HFFc6 (cell line): ENCODE results near the gene CSTF2T. TPM values are rescaled to one million over a fixed set of nuclear protein-coding genes. Genes with fewer than 3 reads are reported as not detected.

ENCODE experiments used
- DNase-seq: peaks from one replicate; pipeline ENCODE4 v3.0.0-alpha.2; 2018
- H3K27ac Mint-ChIP-seq: 2 replicates; pipeline ENCODE4 v1.8.0; 2020; ENCODE audit warnings: mild to moderate bottlenecking, mixed read lengths
- H3K27me3 Mint-ChIP-seq: 2 replicates; pipeline ENCODE4 v1.8.0; 2021; ENCODE audit warnings: mild to moderate bottlenecking, moderate library complexity, mixed read lengths; ENCODE audit not compliant: insufficient read depth
- H3K36me3 Mint-ChIP-seq: 2 replicates; pipeline ENCODE4 v1.8.0; 2021; ENCODE audit warnings: low read depth, mixed read lengths
- H3K4me1 Mint-ChIP-seq: 2 replicates; pipeline ENCODE4 v1.8.0; 2020; ENCODE audit warnings: low read depth, mixed read lengths
- H3K4me3 Mint-ChIP-seq: 2 replicates; pipeline ENCODE4 v1.8.0; 2020; ENCODE audit warnings: mild to moderate bottlenecking, moderate library complexity, mixed read lengths
- H3K9me3 Mint-ChIP-seq: 2 replicates; pipeline ENCODE4 v1.8.0; 2020; ENCODE audit warnings: mild to moderate bottlenecking, mixed read lengths
- total RNA-seq, 6 experiments: library from RNA; stranded (reverse); fragmentation: NEBNext Ultra II Directional; extraction: Animal tissue kit (Norgen Biotek cat#: 25700); gene quantifications; 2 replicates in 1 of 6; 3 replicates in 5 of 6; pipeline ENCODE4 v1.2.3, GENCODE V29; 2021
- TF ChIP-seq, protein P1 (sequence below): fragments of 200-600 bp; sonication (generic); IDR thresholded peaks from 2 replicates; pipeline ENCODE4 v1.5.0; 2021; ENCODE audit warnings: antibody characterized with exemption, mild to moderate bottlenecking

Gene CSTF2T
- total RNA-seq, 6 experiments from 2014 or later: 12.4 to 15.8 (median 15.6) TPM

DNA sequence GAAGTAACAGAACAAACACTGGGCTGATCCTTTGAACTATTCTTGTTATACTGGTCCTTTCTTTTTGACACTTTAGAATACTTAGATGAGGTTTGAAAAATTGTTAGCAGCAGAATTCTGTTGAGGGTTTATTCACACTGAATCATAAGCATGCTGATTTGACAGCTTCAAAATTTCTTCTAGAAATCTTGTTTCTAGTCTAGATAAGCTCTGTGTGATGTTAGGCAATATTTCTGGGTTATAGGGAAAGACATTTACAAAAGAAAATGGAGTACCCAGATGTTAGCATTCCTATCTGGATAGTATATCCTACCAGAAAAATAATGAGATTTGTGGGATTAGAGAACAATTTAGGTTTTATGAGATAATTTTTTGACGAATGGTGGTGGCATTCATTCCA, 12.1 kb downstream of the CSTF2T start:
- peaks cover 20% of the 10 kb centered on the region for H3K4me1 Mint-ChIP-seq
- H3K27me3 Mint-ChIP-seq: peaks cover 1% of the 10 kb centered on the region
- TF ChIP-seq, protein P1, sequence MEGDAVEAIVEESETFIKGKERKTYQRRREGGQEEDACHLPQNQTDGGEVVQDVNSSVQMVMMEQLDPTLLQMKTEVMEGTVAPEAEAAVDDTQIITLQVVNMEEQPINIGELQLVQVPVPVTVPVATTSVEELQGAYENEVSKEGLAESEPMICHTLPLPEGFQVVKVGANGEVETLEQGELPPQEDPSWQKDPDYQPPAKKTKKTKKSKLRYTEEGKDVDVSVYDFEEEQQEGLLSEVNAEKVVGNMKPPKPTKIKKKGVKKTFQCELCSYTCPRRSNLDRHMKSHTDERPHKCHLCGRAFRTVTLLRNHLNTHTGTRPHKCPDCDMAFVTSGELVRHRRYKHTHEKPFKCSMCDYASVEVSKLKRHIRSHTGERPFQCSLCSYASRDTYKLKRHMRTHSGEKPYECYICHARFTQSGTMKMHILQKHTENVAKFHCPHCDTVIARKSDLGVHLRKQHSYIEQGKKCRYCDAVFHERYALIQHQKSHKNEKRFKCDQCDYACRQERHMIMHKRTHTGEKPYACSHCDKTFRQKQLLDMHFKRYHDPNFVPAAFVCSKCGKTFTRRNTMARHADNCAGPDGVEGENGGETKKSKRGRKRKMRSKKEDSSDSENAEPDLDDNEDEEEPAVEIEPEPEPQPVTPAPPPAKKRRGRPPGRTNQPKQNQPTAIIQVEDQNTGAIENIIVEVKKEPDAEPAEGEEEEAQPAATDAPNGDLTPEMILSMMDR: no peak
- H3K9me3 Mint-ChIP-seq: no peaks in the 10 kb centered on the region
- no peak for DNase-seq
- H3K4me3 Mint-ChIP-seq: no peak overlapping the region
- H3K36me3 Mint-ChIP-seq: no peaks in the 10 kb centered on the region
- H3K27ac Mint-ChIP-seq: no peak overlapping the region

DNA sequence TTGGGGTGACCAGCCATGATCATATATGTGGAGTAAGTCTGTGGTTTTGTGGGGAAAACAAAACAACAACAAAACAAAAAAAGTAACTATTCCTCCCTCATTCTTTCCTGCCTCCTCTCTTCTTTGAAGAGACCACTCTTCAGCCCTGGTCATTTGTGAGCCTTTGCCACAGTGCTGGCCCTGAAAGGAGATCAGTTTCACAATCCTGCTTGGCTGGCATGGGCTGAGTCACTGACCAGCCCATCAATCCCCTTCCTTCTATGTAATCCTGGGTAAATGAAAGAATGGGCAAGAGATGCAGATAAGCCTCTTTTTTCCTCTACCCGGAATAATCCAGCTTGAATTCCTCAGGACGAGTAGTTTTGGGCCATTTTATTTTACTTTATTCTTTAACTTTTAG, 13.6 kb downstream of the CSTF2T start:
- no peak for DNase-seq
- Mint-ChIP-seq H3K27me3 (peaks cover 1% of the 10 kb centered on the region; the same call in 1 of the 2 replicates), H3K4me3 (no peak overlapping the region), H3K4me1 (peaks cover 20% of the 10 kb centered on the region), H3K36me3 (no peaks in the 10 kb centered on the region), H3K27ac (no peak overlapping the region), H3K9me3 (no peaks in the 10 kb centered on the region)
- TF ChIP-seq, protein P1: no peak

DNA sequence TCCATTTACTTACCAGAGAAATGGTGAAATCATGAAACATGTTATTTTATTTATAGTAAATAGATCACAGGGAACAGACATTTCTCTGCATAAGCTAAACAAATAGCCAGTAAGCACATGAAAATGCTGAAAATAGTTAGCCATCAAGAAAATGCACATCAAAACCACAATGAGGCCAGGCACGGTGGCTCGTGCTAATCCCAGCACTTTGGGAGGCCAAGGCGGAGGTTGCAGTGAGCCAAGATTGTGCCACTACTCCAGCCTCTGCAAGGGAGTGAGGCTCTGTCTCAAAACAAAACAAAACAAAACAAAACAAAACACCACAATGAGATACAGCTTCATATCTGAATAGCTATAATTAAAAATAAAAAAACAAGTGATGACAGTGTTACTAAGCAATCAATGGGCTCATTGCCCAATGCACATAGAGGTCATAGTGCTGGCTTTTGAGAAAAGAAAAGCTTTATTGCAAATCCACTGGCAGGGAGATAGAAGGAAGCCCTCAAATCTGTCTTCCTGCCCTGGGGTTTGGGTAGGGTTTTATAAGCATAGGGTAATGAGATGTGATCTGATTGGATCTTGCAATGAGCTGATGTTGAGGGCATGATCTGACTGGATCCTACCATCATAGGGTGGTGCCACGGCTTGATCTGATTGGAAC, 16.2 kb downstream of the CSTF2T start:
- no peak overlapping the region for H3K27ac Mint-ChIP-seq
- no peaks in the 10 kb centered on the region for H3K36me3 Mint-ChIP-seq
- TF ChIP-seq, protein P1: no peak
- DNase-seq: peak; percentile 29
- H3K4me1 Mint-ChIP-seq: peaks cover 20% of the 10 kb centered on the region
- no peaks in the 10 kb centered on the region for H3K27me3 Mint-ChIP-seq
- H3K4me3 Mint-ChIP-seq: no peak overlapping the region
- no peaks in the 10 kb centered on the region for H3K9me3 Mint-ChIP-seq

DNA sequence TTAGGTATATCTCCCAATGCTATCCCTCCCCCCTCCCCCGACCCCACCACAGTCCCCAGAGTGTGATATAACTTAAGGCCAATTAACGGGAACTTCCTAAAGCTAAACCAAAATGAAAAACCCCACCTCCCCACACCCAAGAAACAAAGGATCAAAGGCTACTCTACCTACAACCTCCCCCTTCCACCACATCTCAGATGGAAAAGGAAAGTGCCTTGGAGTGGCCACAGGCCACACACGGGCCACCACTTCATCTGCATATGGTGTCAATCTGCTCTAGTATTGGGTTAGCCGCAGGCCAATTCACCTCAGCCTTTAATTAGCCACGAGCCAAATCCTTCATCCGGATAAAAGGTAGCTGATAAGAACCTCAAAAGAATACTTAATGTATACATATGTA, 19.6 kb downstream of the CSTF2T start:
- DNase-seq: no peak
- no peak overlapping the region for H3K27ac Mint-ChIP-seq
- no peak overlapping the region for H3K4me3 Mint-ChIP-seq
- TF ChIP-seq, protein P1: no peak
- no peaks in the 10 kb centered on the region; the same call in 1 of the 2 replicates for H3K27me3 Mint-ChIP-seq
- H3K9me3 Mint-ChIP-seq: no peaks in the 10 kb centered on the region
- H3K4me1 Mint-ChIP-seq: peaks cover 20% of the 10 kb centered on the region
- H3K36me3 Mint-ChIP-seq: no peaks in the 10 kb centered on the region

DNA sequence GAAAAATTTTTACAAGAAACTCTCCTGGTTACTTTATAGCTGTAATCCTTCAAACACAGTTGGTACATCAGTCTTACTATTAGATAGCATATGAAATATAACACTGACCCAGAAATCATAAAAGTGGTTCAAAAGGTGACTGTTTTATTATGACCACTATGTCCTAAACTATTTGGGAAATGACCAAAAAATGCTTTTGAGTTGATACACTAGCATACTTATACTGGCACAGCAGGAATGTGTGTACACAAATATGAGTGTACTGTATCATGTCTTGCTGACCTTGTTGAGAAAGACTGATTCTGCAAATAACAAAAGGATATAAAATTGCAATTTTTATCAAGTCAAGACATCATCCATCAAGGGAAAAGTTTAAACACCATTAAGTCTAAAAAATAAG, 24.3 kb downstream of the CSTF2T start:
- Mint-ChIP-seq H3K27ac (no peak overlapping the region), H3K4me3 (no peak overlapping the region), H3K27me3 (no peaks in the 10 kb centered on the region; the same call in 1 of the 2 replicates), H3K9me3 (peaks cover 16% of the 10 kb centered on the region), H3K36me3 (peaks cover 5% of the 10 kb centered on the region; the same call in 1 of the 2 replicates), H3K4me1 (0 out of 2 replicates have a peak, but pooled peaks cover 6% of the 10 kb centered on the region)
- no peak for DNase-seq
- TF ChIP-seq, protein P1: no peak
